HG02610 (cell line): ENCODE data around the gene SERPINB1.
"Not testable (repeated sequence)": the region's sequence is repeated elsewhere in the genome, so short reads cannot be mapped to it uniquely, and the experiment has no call there.

Experiments used
- ATAC-seq: cut with Tn5 transposase; IDR thresholded peaks from one replicate; pipeline ENCODE4 v1.9.1; 2021; ENCODE audit warnings: mild to moderate bottlenecking, moderate library complexity; ENCODE audit not compliant: unreplicated experiment

SERPINB1 gene

GRCh38 chr6:2841264-2842138, at the start of gene SERPINB1:
SERPINB1 (minus strand) TSS chr6:2841863; CDS start chr6:2840586, 1,277 bp downstream.
- peak; percentile 66 for ATAC-seq

DNA sequence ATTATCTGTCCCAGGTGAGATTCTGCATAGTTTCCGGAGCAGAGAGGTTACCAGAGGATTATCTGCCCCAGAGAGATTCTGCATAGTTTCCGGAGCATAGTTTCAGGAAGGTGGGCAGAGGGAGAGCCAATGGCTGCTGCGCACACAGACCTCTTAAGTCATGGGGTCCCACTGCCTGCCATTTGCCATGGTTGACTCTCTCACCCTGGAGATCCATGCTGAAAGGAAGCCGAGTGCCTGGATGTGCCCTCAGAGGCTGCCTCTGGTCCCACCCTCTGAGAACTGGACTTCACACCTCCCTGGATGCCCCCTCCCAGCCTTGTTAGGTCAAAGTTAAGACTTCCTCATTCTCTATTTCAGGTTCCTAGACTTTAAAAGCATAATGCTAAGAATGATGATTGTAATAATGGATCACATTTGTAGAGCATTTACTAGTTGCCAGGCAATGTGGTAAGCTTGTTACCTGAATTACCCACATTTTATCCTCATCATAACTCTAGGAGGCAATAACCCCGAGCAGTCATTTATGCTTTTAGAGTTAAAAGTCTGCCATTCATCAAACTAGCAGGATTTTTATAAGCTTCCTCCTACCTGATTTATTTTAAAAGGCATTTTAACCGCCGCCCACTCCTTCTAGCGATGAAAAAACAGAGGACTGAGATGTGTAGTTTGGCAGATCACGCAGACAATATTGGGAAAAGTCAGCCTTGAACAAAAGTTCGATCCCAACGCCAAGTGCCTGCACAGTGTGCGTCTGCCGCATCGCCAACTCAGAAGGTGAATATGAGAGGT, 49.5 kb upstream of the SERPINB1 start:
- ATAC-seq, result no peak

GRCh38 chr6:2885967-2886735, 44.5 kb upstream of the SERPINB1 start:
- ATAC-seq, result no peak

DNA sequence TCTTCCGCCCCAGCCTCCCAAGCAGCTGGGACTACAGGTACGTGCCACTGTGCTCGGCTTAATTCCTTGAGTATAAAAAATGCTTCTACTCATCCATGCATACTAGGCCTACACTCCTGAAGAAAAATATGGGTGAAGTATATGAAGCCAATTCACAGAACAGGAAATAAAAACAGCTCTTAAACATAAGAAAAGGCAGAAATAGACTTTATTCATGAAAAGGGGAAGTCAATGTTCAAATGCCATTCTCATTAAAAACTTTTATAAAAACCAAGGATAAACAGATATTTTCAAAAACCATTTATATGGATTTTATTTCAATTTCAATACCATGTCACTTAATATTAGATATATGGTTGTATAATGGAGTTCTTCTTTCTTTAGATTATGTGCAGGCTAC, 43.1 kb upstream of the SERPINB1 start:
- ATAC-seq, result no peak

GRCh38 chr6:2883673-2884072, 42.0 kb upstream of the SERPINB1 start:
- no peak for ATAC-seq

- no peak for ATAC-seq
These were observed 39.8 kb upstream of the SERPINB1 start for GRCh38 chr6:2881423-2881822.

DNA sequence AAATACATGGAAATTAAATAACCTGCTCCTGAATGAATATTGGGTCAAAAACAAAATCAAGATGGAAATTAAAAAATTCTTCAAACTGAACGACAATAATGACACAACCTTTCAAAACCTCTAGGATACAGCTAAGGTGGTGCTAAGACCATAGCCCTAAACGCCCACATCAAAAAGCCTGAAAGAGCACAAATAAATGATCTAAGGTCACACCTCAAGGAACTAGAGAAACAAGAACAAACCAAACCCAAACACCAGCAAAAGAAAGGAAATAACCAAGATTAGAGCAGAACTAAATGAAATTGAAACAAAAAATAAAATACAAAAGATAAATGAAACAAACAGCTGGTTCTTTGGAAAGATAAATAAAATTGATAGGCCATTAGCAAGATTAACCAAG, 38.5 kb upstream of the SERPINB1 start:
- ATAC-seq, result not testable (repeated sequence)

- ATAC-seq, result no peak
These were observed 36.3 kb upstream of the SERPINB1 start for GRCh38 chr6:2877960-2878359.

DNA sequence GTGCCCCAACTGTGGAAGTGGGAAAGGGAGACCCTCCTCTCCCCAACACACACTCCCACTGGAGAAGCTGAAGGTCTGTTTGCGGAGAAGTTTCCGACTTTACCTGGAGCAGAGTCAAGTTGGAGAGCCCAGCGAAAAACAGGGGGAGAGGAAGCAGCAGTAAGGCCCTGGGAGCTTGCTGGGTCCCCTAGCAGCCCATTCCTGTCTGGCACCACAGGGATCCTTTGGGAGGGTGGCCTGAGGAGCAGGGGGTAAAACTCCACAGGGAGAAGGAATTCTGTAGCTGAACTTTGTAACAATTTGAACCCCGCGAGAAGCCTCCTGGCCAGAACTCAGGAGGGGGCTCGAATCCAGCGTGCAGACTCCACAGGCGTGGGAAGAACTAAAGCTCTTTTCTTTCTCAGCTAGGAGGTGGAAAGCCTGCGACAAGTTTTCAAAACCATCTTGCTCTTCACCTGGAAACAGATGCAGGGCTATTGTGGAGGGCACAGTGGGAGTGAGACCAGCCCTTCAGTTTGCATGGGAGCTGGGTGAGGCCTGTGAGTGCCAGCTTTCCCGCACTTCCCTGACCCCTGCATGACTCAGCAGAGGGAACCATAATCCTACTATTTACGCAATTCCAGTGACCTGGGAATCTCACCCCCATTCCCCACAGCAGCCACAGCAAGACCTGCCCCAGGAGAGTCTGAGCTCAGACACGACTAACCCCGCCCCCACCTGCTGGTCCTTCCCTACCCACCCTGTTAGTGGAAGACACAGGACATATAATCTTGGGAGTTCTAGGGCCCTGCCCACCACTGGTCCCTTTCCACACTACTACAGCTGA, 35.6 kb upstream of the SERPINB1 start:
- no peak for ATAC-seq

GRCh38 chr6:2876210-2877056, 34.8 kb upstream of the SERPINB1 start:
- ATAC-seq, result peak; percentile 32

DNA sequence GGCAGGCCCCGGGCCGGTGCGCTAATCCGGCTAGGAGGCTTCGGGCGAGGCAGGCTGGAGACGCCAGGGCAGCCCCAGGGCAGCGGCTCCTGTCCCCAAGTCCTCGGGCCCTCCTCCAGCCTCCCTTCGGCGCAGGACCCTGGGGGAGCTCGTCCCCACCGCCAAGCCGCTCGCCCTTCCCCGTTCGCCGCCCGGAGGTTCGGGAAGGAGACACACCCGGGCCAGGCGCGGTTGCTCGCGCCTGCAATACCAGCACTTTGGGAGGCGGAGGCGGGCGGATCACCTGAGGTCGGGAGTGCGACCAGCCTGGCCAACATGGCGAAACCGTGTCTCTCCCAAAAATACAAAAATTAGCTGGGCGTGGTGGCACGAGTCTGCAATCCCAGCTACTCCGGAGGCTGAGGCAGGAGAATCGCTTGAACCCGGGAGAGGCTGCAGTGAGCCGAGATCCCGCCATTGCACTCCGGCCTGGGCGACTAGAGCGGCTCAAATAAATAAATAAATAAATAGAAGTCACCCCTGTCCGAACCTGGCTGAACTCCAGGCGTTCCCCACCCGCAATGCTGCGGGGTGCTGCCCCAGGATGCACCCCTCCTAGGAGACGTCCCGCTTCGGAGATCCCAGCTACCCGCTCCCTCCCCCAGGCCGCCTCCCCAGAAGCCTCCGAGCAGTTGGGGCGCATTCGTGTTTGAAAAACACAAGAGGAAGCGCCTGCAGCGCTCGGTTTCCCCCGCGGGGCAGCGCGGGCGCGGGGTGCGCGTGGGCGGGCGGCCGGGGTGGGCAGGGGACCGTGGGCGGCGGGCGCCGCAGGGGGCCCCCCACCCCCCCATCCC, 33.9 kb upstream of the SERPINB1 start:
- ATAC-seq, result no peak

DNA sequence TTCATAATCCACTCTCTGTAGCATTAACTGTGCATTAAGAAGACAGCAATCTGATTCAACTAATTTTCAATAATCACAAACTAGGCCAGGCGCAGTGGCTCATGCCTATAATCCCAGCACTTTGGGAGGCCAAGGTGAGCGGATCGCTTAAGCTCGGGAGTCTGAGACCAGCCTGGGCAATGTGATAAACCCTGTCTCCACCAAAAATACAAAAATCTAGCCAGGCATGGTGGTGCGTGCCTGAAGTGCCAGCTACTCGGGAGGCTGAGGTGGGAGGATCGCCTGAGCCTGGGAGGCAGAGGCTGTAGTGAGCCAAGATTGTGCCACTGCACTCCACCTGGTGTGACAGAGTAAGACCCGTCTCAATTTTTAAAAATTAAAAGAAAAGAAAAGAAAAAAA, 32.0 kb upstream of the SERPINB1 start:
- ATAC-seq, result no peak

DNA sequence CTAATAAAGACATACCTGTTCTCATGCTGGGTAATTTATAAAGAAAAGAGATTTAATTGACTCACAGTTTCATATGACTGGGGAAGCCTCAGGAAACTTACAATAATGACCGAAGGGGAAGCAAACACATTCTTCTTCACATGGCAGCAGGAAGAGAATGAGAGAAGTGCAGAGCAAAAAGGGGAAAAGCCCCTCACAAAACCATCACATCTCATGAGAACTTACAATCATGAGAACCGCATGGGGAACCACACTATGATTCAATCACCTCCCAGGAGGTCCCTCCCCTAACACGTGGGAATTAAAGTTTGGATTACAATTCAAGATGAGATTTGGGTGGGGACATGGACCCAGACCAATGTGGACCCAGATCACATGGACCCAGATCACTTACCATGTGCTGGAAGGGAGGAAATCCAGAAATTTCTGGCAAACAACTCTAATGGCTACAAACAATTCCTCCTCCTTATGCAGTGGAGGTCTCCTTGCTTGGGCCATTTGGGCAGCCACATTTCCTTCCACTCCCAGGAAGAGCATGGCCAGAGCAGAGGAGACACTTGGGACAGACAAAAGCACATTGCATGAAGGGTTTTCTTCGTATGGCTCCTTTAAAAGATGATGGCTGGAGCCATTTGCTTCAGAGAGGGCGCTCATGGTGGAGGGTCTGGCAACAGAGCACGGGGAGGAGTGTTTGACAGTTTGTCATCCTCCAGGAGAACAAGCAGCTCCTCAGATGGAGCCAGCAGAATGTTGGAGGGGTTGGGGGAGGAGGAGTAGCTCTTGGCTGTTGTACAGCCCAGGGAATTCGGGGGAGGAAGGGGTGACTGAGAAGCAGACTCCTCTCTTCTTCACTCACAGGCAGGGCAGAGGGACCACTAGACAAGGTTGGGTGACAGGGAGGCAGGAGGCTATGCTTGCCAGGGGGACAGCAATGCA, 31.0 kb upstream of the SERPINB1 start:
- ATAC-seq, result no peak

DNA sequence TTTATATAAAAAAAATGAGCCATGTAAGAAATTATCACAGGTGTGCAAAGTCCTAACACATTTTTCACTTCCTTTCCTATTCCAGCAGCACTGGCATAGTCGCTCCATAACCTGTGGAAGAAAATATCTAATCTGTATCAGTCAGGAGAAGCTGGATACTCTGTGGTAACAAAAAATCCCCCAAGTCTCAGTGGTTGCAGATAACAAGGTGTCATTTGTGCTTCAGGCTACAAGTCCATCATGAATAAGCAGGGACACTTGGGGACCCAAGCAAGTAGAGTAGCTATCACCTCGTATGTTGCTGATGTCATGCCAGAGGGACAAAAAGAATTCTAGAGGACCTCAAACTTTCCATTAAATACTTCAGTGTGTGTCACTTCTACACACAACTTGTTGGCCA, 30.3 kb upstream of the SERPINB1 start:
- ATAC-seq, result no peak

GRCh38 chr6:2871102-2871501, 29.4 kb upstream of the SERPINB1 start:
- no peak for ATAC-seq

DNA sequence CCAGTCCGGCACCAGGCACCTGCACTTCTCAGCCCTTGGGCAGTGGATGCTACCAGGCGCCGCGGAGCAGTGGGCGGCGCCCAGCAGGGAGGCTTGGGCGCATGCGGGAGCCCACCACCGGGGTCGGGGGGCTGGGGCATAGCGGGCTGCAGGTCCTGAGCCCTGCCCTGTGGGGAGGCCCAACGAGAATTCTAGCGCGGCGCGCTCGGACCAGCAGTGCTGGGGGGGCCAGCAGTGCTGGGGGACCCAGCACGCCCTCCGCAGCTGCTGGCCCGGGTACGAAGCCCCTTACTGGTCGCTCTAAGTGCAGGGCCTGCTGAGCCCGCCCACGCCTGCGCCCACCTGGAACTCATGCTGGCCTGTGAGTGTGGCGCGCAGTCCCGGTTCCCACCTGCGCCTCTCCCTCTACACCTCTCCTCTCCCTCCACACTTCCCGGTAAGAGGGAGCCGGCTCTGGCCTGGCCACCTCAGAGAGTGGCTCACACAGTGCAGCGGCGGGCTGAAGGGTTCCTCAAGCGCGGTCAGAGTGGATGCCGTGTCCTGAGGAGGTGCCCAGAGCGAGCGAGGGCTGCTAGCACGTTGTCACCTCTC, 28.5 kb upstream of the SERPINB1 start:
- ATAC-seq, result no peak

DNA sequence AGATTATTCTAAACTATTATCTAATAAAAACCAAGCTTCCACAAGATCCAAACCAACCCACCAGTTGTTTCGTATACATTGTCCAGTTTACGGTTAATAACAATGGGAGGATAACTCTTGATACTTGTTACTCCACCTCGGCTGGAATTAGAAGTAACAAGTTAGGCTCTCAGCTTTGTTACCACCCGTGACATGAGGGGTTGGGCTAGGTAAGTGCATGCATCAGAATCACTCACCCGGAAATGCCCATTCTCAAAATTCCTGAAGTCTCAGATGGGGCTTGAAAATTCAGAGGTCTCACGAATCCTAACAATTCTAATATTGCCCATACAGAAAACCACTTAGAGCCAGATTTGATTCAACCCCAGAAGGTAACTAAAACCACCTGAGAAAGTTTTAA, 27.0 kb upstream of the SERPINB1 start:
- ATAC-seq, result no peak
